ENCODE data around the gene FES.
"Not testable (repeated sequence)": the region's sequence is repeated elsewhere in the genome, so short reads cannot be mapped to it uniquely, and the experiment has no call there.

FES gene

GRCh38 chr15:90860942-90861675 lies 23.2 kb upstream of the FES start:
- FAIRE-seq = no peak
- no peak for DNase-seq (ENCODE audit: insufficient read length, low spot score)

GRCh38 chr15:90862487-90862886 lies 21.8 kb upstream of the FES start:
- FAIRE-seq (no peak), DNase-seq (ENCODE audit: insufficient read length, low spot score) (no peak)

- no peak for FAIRE-seq
- DNase-seq (ENCODE audit: insufficient read length, low spot score) = no peak
Observed at GRCh38 chr15:90862964-90863778, 21.1 kb upstream of the FES start.

DNA sequence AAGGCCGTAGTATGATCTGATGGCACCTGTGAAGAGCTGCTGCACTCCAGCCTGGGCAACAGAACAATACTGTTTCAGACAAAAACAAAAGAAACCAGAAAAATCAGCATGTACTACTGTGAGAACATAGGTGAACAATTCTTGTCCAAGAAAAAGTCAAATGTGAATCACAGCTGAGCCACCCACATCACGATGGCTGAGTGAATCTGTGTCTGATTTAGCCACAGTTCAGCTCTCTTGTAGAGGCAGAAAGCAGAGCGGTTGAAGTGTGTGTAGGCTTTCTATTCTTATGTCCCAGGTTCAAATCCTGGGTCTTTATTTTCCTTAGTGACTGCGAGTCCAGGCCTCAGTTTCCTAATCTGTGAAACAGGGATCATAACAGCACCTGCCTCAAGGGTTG lies 20.3 kb upstream of the FES start:
- DNase-seq (ENCODE audit: insufficient read length, low spot score) (no peak), FAIRE-seq (no peak)

DNA sequence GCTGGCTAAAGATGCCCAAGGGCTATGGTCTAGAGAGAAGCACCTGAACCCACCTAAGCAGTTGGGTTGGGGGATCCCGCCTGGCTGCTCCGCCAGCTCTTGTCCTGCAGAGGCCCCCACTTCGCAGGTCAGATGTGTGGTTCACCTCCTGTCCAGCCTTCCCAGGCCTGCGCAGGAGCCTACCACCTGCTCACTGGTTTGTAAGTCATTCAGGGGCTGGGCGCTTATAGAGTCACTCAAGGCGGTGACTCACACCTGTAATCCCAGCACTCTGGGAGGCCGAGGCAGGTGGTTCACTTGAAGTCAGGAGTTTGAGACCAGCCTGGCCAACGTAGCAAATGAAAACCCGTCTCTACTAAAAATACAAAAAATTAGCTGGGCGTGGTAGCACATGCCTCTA lies 19.8 kb upstream of the FES start:
- DNase-seq (ENCODE audit: insufficient read length, low spot score) (no peak), FAIRE-seq (no peak)

- FAIRE-seq (no peak), DNase-seq (ENCODE audit: insufficient read length, low spot score) (no peak)
Observed at GRCh38 chr15:90865702-90866101, 18.6 kb upstream of the FES start.

GRCh38 chr15:90866161-90866715 lies 18.1 kb upstream of the FES start:
- DNase-seq (ENCODE audit: insufficient read length, low spot score) (no peak), FAIRE-seq (no peak)

GRCh38 chr15:90866800-90867199 lies 17.5 kb upstream of the FES start:
- no peak for FAIRE-seq
- DNase-seq (ENCODE audit: insufficient read length, low spot score) = no peak

DNA sequence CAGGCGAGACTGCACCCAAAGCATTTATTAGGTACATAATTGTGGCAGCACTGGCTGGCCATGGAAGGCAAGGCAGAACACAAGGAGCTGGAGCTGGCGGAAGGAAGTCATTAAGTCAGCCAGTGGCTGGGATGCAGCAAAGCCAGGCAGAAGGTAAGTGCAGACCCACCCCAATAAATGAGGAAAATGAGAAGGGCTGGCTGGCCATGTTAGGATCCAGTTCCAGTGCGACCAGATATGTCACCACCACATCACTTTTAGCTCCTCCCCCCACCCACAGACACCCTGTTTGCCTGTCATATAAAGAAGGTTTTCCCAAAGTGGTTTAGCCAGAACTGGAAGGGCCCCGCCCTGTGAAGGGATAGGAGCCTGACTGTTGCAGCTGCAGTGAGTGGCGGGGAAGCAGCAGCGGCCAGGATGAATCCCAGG lies 16.0 kb upstream of the FES start, which contains the start of gene FURIN:
Gene FURIN, plus strand, starts transcription at position 328 of the 429 bp plus-strand sequence. CDS start 7,153 bp downstream, outside the sequence.
- DNase-seq (ENCODE audit: insufficient read length, low spot score) = no peak
- FAIRE-seq = no peak

GRCh38 chr15:90869140-90869541 lies 15.2 kb upstream of the FES start:
- DNase-seq (ENCODE audit: insufficient read length, low spot score) (no peak), FAIRE-seq (no peak)

- DNase-seq (ENCODE audit: insufficient read length, low spot score) = peak; percentile 82
- no peak for FAIRE-seq
Observed at GRCh38 chr15:90869601-90870353, 14.5 kb upstream of the FES start.

GRCh38 chr15:90870354-90871138 lies 13.8 kb upstream of the FES start:
- FAIRE-seq = no peak

DNA sequence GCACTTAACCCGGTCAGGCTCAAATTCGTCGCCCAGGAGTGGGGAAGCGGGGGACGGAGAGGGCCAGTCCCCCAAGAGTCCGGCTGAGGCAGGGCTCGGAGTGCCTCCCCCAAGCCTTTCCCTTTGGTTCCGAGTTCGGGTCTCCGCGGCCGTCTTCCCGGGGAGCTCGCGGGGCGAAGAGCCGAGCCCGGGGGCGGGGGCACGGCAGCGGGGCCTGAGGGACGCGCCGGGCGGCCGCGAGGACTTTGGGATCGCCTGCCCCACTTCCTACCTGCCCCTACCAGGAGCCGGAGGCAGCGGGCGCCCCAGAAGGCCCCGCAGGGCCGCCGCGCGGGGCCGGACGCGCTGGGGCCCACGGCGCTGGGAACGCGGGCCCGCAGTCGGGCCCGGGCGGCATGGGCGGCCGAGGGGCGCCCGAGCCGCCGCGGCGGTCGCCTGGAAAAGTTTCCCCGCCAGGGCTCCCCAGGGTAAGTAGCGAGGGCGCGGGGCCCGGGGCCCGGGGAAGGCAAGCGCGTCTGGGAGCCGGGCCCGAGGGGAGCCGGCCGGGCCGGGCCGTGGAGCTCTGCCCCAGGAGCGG lies 13.1 kb upstream of the FES start:
- FAIRE-seq (no peak), DNase-seq (ENCODE audit: insufficient read length, low spot score) (no peak)

More at GRCh38 chr15:90870354-90871138, 13.8 kb upstream of the FES start:
- no peak for DNase-seq (ENCODE audit: insufficient read length, low spot score)

DNA sequence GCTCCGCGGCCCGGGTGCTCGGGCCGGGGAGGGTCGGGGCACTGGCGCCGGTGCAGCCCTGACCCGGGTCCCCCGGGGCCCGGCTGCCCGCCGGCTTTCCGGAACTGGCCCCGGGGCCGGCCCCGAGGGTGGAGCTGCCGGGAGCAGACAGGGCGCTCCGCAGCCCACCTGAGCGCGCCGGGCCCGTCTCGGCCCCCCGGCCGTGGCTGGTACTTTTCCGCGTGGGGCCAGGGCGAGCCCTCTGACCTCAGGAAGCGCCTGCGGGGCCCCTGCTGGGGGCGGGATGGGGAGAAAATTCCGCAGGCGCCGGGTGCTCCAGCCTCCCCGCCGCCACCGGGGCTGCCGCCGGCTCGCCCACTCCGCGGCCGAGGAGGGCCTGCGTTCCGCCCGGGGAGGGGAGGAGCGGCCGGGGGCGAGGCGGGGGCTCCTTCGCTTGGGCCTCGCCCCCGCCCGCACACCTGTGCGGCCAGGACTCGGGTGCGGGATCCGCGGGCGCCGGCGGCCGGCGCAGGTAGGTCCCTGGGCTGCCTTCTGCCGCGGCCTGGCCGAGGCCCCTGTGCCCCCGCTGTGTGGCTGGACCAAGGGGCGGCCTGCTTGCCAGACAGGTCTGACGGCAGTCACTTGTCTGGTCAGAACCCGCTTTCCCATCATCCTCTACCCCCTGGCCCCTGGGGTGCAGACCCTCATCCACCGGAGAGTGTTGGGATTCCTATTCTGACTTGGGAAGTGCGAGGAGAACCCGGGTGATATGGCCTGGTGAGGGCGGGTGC lies 12.4 kb upstream of the FES start:
- FAIRE-seq (no peak), DNase-seq (ENCODE audit: insufficient read length, low spot score) (no peak)

GRCh38 chr15:90872486-90873184 lies 11.7 kb upstream of the FES start:
- no peak for DNase-seq (ENCODE audit: insufficient read length, low spot score)
- no peak for FAIRE-seq

GRCh38 chr15:90873488-90873997 lies 10.8 kb upstream of the FES start:
- no peak for DNase-seq (ENCODE audit: insufficient read length, low spot score)
- FAIRE-seq = no peak

GRCh38 chr15:90873998-90874605 lies 10.2 kb upstream of the FES start:
- FAIRE-seq (no peak), DNase-seq (ENCODE audit: insufficient read length, low spot score) (no peak)

DNA sequence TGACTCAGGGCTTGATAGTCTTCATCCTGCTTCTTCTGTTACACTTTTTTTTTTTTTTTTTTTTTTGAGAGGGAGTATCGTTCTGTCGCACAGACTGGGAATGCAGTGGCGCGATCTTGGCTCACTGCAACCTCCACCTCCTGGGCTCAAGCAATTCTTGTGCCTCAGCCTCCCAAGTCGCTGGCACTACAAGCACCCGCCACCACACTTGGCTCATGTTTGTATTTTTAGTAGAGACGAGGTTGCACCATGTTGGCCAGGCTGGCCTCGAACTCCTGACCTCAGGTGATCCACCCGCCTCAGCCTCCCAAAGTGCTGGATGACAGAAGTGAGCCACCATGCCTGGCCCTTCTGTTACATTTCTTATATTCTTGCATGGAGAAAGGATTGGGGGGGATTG lies 9.3 kb upstream of the FES start:
- not testable (repeated sequence) for FAIRE-seq; DNase-seq (ENCODE audit: insufficient read length, low spot score)
